ENCODE results near the gene PPM1L.

GRCh38 chr3:161107311-161107710, 351.3 kb downstream of the PPM1L start:
- TF ChIP-seq EZH2 (IDR thresholded peaks at IDR 0.05; ENCODE audit: borderline replicate concordance, low read length) (no peak), CTCF (IDR thresholded peaks at IDR 0.05; ENCODE audit: low read length) (no peak)
